Left renal cortex interstitium (tissue), 4 donors: Measurements from ENCODE around the gene CLEC4A. TPM values are rescaled to one million over a fixed set of nuclear protein-coding genes. Genes with fewer than 3 reads are reported as not detected.
A peak's percentile ranks its signal among the peaks of the same experiment; 100 is the strongest.
"Not testable (repeated sequence)": the region's sequence is repeated elsewhere in the genome, so short reads cannot be mapped to it uniquely, and the experiment has no call there.

Source experiments
- DNase-seq, 4 donors: peaks; one replicate each; pipeline ENCODE4 v3.0.0-alpha.2; 2013; ENCODE audit warnings: low read depth in 4 of 4, low spot score in 2 of 4, missing footprints in 1 of 4
- polyA plus RNA-seq, 4 donors: library from polyadenylated mRNA; unstranded; fragments of 120-200 nt; gene quantifications; one replicate each; pipeline ENCODE4 v1.2.1, GENCODE V29; 2013; ENCODE audit not compliant: insufficient read length in 4 of 4

Gene CLEC4A
- polyA plus RNA-seq, 4 donors = 1.3 to 3.5 (median 2.1) TPM

DNA sequence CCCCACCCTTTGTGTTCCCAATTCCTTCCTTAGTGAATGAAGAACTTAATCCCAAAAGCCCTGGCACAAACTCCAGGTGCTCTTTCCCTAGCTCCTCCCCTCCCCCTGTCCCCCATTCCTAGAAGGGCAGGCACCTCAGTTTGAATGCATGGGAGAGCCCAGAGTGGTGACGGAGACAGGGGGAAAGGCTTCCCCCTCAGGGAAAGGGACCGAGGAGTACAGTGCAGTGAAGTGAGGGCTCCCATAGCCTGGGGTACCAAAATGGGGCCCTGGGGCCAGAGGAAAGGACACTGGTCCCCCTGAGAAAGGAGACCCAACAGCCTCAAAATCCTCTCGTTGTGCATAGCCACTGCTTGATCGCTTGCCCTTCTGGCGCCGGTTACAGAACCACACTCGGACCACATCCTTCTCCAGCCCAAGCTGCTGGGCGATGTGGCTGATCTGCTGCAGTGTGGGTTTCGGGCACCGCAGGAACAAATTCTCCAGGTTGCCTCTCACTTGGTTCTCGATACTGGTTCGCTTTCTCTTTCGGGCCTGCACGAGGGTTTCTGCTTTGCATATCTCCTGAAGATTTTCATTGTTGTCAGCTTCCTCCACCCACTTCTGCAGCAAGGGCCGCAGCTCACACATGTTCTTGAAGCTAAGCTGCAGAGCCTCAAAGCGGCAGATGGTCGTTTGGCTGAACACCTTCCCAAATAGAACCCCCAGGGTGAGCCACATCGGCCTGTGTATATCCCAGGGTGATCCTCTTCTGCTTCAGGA, 10.4 kb downstream of the CLEC4A start:
- DNase-seq = not testable (repeated sequence)

DNA sequence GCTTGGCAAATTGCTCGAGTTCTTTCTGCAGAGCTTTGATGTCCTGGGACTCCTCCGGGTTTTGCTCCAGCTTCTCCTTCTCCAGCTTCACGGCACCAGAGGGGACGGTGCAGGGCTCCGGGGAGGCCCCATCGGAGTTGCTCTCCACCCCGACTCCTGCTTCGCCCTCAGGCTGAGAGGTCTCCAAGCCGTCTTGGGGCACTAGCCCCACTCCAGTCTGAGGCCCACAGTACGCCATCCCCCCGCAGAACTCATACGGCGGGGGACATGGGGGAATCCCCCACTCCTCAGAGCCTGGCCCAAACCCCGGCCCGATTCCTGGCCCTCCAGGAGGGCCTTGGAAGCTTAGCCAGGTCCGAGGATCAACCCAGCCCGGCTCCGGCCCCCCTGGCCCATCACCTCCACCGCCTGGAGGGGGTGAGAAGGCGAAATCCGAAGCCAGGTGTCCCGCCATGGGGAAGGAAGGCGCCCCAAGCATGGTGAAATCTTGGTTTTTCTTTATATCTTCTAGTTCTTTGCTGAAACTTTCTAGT, 11.0 kb downstream of the CLEC4A start:
- DNase-seq = not testable (repeated sequence)

DNA sequence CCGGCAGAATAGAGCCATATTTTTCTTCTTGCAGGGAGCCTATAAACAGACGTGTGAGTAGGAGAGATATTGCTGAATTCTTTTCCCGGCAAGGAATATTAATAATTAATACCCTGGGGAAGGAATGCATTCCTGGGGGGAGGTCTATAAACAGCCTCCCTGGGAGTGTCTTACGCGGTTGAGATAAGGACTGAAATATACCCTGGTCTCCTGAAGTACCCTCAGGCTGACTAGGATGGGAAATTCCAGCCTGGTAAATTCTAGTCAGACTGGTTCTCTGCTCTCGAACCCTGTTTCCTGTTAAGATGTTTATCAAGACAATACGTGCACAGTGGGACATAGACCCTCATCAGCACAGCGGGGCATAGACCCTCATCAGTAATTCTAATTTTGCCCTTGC, 18.2 kb downstream of the CLEC4A start:
- not testable (repeated sequence) for DNase-seq

DNA sequence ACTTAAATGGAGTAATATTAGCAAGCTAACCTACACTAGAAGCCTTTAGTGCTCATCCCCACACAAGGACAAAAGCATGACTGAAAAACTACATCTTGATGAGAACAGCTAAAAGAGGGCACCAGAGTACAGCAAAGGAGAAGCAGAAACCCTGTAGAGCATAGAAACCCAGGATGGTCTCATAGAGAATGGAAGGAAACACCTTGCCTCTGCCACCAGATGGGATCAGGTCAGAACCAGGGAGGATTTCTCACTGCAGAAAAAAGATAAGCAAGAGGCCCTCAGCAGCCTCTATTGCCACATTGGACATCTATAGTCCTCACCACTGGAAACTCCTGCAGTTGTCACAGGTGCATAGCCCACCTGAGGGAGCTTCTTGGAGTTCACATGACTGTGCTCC, 19.8 kb downstream of the CLEC4A start:
- no peak for DNase-seq

DNA sequence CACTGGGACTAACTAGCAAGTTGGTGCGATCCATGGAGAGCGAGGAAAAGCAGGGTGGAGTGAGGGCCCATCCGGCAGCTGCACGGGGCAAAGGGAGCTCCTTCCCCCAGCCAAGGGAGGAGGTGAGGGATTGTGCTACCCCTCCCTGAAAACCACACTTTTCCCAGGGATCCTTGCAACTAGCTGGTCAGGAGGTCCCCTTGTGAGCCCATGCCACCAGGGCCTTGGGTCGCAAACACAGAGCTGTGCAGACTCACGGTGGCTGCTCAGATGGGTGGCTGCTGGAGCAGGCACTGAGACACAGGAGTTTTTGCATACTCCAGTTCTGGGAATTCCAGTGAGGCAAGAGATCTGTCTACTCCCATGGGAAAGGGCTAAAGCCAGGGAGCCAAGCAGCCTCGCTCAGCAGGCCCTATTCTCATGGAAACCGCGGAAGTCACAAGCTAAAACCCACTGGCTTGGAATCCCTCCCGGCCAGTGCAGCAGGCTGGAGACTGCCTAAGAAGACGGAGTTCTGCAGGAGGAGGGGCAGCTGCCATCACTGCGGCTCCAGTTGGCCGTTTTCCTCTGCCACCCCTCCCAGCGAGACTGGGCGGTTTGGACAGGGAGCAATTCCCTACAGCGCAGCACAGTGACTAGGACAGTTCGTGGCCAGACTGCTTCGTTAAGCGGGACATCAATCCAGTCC, 22.5 kb downstream of the CLEC4A start:
- DNase-seq = peak in 1 of 4 donors; percentile 34

DNA sequence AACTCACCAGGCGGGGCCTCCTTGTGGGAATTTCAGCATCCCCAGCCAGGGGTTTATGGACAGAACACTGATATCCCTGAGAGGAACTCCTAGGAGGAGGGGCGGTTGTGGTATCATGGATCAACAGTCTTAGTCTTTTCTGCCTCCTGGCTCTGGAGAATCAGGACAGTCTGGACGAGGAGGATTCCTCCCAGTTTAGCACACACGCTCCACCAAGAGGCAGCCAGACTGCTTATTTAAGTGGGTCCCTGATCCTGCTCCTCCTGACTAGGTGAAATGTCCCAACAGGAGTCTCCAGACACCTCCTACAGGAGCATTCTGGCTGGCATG, 23.0 kb downstream of the CLEC4A start:
- no peak for DNase-seq

DNA sequence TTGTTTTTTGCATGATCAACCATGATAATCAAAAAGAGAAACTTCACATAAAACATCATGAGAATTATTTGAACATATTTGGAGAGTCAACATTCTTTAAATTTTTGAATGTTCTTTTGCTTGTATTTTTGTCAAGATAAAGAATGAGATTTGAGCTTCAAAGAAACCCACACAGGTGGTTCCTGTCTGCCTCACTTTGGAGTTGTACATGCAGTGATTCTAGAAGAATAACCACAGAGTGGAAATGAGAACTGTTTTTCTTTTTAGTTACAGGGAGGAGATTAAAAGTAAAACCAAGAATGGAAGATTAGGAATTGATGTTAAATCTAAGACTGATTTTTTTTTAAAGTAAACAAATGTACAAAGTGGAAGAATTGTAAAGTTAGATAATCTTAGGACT, 31.1 kb downstream of the CLEC4A start:
- DNase-seq = no peak

DNA sequence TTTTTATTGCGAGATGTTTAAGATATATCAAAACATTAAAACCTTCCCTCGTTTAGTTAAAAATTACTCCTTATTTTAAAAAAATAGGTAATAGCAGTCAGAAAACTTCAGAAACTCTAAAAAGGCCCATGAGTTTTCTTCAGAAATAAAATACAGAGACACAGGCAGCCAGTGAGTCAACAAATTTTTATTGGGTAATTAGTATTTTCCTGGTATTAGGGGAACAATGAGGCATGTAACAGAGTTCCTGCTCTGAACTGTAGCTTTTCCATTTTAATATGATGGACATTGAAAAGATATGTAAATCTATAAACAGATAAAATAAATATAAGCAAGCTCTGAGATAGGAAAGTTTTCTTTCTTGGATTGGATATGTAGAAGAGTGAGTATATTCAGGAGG, 33.0 kb downstream of the CLEC4A start:
- DNase-seq = no peak

DNA sequence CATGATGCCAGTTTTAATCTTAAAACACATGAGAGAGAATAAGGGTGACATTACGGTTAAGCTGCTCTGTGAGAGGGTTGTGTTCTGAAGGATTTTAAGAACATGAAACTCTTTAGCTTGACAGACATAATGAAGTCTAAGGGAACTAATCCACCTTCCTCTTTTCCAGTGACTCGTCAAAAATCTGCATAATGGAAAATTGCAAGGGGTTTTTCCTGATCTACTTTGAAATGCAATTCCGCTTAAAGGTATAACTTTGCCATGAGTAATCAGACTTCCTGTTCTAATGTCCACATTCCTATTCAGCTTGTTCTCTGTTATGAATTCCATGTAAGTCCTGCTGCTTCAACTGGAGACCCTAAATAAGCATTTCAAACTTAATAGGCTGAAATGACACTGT, 33.4 kb downstream of the CLEC4A start, which contains the start of gene ZNF705A:
TSS of gene ZNF705A (plus strand) at position 171 of the 400 bp plus-strand sequence. CDS start 15,611 bp downstream, outside the sequence.
- DNase-seq = no peak

DNA sequence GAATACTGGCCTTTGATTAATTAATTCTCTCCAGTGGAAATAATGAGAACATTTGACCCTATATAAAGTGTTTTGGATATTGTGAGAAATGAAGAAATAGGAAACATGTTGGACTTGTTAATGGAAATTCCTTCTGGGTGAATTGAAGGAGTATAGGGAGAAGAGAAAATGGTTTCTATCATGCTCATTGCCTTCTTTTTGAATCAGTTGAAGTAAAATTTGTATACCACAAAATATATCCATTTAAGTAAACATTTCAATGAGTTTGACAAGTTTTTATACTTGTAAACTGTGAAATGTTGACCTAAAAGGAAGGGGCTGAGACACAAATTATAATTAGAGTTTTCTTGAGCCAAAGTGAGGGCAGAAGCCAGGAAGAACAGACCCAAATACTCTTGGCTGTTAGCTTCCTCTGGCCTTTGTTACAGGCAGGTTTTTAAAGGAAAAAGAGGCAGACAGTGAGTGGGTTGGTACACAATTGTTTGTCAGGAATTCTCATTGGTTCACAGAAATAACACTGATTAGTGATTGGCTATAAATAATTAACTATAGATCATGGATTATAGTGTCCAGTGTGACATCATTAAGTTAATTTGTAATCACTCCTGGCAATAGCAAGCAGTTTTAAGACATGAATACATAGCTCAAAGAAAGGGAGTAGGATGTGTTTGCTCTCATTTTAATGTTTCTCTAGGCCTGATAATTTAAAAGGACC, 34.2 kb downstream of the CLEC4A start:
- no peak for DNase-seq

DNA sequence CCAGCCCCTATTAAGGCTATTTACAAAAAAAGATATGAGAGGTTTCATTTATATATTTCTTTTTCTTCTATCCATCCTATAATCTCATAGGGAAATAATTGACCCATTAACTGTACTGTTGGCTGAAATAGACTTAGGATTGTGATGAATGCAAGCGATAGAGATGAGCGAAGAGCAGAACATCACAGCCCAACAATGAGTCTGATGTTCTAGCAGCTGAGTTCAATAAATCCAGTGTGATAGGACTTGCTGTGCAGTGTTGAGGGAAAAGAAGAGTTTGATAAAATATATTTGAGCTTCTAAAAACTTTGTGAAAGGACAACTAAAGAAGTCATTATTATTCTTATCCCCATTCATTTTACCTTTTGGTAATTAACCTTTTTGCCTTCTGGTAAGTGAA, 49.5 kb downstream of the CLEC4A start:
- DNase-seq = not testable (repeated sequence)

DNA sequence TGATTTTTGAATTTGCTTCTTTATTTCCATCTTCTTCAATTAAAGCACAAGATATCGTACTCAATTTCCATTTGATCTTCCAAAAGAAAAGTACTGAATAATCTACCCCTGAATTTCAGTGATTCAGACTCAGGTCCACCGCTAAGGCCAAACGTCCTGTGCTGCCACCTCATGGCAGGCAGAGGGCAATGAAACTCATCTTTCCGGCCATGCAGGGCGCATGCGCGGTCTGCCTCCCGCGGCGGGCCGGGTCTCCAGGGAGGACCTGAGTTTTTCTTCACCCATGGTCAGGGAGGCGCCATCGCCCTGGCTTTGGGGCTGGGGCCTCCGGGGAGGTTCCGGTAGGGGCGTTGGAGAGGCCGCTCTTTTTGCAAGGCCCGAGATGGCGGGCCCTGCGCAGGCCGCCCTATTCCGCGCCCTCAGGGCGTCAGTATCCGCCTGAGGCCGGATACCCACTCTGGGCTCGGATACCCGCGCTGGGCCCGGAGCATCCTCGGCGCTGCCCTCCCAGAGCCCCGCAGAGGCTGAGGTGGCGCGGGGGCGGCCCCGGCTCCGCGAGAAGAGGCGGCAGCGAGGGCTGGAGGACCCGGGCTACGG, 56.7 kb downstream of the CLEC4A start:
- DNase-seq = peak in 1 of 4 donors; percentile 44

DNA sequence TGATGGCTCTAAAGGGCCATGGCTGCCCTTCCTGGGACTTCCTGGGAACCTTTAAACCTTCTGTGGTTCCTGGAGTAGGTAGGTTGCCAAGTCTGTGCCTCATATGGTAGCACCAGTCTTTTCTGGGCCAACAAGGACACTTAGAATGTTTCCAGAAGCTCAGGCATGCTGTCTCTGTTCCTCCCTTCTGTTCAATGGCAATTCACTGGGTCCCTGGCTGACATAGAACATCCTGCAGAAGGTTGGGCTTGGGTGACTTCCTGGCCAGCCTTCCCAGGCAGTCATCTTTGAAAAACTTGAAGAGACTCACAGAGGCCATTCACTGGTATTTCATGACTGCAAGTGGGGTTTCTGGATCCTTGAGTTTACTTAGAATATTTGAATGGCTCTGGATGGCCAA, 57.9 kb downstream of the CLEC4A start:
- DNase-seq = not testable (repeated sequence)

DNA sequence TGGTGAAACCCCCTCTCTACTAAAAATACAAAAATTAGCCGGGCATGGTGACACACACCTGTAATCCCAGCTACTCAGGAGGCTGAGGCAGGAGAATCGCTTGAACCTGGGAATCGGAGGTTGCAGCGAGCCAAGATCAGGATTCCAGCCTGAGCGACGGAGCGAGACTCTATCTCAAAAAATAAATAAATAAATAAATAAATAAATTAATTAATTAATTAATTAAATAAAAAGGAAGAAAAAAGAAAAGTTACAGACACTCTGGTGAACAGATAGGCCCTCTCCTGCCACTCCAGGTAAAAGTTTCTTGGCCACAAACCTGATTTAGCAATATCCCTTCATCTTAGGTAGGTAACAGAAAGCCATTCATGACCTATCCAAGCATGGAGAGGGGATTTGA, 59.5 kb downstream of the CLEC4A start:
- DNase-seq = not testable (repeated sequence)

DNA sequence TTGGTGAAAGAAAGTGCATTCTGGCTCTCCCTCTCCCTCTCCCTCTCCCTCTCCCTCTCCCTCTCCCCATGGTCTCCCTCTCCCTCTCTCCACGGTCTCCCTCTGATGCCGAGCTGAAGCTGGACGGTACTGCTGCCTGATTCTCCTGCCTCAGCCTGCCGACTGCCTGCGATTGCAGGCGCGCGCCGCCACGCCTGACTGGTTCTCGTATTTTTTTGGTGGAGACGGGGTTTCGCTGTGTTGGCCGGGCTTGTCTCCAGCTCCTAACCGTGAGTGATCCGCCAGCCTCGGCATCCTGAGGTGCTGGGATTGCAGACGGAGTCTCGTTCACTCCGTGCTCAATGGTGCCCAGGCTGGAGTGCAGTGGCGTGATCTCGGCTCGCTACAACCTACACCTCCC, 59.9 kb downstream of the CLEC4A start:
- not testable (repeated sequence) for DNase-seq

DNA sequence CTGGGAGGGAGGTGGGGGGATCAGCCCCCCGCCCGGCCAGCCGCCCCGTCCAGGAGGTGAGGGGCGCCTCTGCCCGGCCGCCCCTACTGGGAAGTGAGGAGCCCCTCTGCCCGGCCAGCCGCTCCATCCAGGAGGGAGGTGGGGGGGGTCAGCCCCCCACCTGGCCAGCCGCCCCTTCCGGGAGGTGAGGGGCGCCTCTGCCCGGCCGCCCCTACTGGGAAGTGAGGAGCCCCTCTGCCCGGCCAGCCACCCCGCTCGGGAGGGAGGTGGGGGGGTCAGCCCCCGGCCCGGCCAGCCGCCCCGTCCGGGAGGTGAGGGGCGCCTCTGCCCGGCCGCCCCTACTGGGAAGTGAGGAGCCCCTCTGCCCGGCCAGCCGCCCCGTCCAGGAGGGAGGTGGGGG, 60.8 kb downstream of the CLEC4A start:
- not testable (repeated sequence) for DNase-seq

DNA sequence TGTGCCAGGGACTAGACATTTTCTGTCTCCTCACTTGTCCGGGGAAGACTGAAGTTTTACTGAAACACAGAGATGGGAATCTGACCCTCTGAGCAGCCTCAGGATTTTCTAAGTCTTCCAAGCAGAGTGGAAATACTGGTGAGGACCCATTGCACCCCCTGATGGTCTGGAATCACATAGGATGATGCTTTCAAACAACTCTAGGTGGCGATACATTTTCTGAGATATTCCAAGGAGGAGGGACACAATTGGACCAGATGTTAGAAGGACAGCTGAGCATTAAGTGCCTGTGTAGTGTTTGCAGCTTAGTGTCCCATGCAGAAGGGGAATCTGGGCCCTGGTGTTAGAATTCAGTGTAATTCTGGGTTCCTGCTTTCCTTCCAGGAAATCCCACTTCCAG, 64.7 kb downstream of the CLEC4A start:
- not testable (repeated sequence) for DNase-seq
